Activated CD4-positive, CD25-positive, alpha-beta regulatory T cell treated with anti-CD3 and anti-CD28 coated beads, Interleukin-2, amount 50 U/mL, for 16 hours (primary cell): Measurements from ENCODE around the gene DTNA.
"Not testable (repeated sequence)": the region's sequence is repeated elsewhere in the genome, so short reads cannot be mapped to it uniquely, and the experiment has no call there.

Experiments used
- DNase-seq: peaks from one replicate; pipeline ENCODE4 v3.0.0-alpha.2; 2020; ENCODE audit warnings: low read depth, low spot score

DTNA gene

DNA sequence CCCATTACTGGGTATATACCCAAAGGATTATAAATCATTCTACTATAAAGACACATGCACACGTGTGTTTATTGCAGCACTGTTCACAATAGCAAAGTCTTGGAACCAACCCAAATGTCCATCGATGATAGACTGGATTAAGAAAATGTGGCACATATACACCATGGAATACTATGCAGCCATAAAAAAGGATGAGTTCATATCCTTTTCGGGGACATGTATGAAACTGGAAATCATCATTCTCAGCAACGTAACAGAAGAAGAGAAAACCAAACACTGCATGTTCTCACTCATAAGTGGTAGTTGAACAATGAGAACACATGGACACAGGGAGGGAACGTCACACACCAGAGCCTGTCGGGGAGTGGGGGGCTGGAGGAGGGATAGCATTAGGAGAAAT, 15.6 kb downstream of the DTNA start:
- DNase-seq, result not testable (repeated sequence)

DNA sequence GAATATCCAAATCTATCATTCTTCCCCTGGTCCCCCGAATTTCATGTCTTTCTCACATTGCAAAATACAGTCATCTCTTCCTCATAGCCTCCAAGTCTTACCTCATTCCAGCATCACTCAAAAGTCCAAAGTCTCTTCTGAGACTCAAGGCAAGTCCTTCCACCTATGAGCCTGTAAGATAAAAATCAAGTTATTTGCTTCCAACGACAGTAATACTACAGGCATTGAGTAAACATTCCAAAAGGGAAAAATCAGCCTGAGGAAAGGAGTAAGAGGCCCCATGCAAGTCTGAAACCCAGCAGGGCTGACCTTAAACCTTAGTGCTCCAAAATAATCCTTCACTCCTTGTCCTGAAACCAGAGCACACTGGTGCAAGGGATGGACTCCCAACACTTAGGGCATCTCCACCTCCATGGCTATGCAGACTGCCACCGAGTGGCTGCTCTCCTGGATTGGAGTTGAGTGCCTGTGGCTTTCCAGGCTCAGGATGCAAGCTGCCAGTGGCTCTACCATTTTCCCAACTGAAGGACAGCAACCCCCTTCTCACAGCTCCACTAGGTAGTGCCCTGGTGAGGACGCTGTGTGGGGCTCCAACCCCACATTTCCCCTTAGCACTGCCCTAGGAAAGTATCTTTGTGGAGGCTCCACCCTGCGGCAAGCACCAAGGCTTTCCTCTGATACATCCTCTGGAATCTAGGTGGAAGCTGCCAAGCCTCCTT, 16.3 kb downstream of the DTNA start:
- no peak for DNase-seq

DNA sequence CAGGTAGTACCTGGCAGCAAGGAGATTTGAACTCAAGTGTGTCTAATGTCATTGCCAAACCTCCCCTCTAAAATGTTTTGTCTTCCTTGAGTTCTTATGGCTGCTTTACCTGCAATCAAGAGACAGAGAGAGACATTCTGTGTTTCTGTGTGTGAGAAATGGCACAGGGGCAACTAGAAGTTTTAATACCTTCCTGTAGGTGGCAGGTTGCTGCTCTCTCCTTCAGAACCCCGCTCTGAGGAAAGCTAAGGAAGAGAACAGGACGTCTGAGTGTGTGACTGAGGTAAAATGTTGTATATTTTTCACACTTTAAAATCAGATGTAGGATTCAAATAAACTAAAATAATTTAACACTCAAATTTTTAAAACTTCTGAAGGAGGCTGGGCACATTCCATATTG, 19.2 kb downstream of the DTNA start:
- DNase-seq, result no peak

DNA sequence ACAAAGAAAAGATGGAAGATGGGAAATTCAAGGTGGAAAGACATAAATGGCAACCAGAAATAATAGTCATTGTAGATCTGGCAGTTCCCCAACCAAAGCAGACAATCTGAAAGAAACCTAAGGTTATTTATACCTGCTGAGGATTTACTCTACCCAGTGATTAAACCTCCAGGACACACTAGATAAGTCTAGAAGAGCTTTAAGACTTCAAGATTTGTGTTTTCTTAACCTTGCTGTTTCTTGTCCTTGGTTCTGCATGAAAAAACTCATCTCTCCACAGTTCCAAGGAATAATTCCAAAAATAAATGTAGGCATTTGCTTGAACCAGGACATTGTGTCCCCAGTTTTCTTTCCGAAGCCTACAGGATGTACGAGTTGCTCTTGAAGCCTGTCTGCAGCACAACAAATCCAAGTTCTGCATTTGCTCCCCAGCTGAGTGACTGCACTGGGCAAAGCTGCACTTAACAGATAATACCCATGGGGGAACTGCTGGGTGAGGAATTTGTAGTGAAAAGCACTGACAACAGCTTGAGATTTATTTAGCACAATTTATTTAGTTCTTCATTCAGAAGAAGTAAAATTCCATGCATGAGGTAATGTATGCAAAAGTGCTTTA, 19.8 kb downstream of the DTNA start:
- no peak for DNase-seq

DNA sequence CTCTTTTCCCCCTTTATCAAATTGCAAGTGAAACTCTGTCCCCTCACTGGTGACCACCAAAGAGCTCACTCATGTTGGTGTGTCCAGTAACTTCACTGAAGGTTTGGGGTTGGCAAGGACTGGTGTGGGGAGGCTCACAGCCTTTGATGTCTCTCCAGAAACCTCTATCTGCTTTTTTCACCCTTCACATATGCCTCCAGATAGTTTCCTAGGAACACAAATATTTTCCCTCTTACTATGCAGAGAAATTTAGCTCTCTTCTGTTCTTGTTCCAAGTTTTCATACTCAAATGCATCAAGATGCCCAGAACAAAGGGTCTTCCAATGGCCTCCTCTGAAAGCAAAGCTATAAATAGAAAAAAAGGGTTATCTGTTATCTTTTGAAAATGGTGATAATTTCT, 20.7 kb downstream of the DTNA start:
- DNase-seq, result no peak

DNA sequence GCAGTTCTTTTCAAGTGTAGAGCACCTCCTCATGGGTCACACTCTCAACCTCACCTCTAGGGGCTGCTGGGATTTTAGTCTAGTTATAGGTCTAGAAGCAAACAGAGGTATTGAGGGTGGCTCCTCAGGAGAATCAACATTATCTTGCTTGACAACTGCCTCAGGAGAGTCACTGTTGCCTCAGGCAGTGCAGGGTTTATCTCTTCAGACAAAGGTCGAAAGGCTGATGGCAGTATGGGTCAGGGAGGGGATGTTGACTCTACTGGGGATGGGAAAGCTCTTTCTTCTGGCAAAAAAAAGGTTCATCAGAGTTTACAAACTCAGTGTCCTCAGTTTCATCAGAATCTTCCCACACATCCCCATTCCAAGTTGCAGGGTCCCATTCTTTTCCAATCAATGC, 24.0 kb downstream of the DTNA start:
- DNase-seq, result no peak

DNA sequence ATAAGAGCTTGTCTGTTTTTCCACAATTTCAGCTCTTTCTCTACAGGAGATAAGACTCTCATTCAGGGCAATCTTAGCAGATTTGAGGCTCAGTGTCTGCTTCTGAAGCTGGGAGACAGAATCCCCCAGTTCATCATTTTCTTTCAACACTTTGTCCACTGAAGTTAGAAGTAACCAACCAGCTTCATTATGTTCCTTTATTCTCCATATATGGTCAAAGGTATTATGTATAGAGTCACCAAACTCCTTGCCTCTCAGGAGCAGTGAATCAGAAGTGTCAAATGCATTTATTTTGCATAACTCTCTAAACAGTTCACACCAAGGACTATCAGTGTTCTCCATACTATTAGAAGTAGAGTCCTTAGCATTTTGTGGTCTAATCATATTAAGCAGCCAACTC, 24.4 kb downstream of the DTNA start:
- not testable (repeated sequence) for DNase-seq

DNA sequence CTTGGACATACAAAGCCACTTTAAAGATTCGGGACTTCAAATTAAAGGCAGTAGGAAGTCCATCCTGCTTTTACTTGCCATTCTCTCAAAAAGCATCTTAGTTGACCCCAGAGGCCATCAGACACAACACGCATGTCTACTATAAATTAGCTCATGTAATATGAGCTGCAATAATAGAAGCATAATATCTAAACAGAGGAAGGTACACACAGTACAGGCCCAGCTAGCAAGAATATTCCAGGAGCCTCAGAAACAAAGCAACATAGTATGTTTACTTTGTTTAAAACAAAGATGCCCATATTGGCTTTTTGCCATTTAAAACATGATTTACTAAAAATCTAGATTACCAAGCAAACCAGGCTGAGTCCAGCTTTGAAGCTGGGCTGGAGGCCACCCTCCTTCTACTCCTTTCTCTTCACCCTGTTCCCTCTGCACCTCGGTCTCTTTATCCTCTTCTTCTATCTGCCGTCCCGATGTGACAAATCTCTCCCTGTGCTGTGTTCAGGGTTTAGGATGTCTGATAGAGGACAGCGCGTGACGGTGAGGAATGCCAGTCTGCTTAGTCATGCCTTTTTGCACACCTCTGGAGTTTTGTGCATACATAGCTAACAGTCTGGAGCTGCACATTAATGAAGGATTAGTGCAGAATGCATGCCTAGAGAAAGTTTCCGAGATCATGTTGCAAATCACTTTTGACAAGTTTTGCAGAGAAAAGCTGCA, 28.2 kb downstream of the DTNA start:
- DNase-seq, result no peak

DNA sequence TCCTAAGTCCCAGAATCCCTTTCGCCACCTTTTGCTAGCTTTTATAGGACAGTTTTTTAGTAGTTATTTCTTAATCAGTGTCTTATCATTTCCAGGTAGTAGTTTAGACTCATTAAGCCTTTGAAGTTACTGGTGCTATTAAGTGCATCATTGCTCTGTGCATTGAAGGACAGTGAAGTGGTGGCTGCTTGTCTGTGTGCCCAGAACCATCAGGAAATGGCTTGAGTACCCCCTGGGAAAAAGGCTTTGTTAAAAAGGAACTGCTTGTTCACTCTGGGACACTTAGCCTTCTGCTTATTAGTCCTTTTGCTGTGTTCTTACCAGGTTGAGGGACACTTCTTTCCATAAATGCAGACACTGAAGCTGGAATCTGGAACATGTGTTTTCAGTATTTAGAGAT, 30.0 kb downstream of the DTNA start:
- DNase-seq, result no peak

DNA sequence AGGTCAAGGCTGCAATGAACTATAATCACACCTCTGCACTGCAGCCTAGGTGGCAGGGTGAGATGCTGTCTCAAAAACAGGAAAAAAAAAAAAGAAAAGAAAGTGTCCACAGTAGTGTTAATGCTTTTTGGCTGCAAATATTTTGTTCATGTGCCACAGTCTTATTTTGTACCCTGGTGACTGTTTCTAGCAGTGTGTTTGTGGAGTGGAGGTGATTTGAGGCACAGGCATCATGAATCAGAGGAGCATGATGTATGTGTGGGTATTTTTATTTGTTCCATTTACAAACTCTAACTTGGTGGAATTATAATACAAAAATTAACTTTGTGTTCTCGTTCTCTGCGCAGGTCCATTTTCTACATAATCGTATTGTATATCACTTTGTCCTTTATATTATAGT, 30.6 kb downstream of the DTNA start:
- DNase-seq, result no peak

DNA sequence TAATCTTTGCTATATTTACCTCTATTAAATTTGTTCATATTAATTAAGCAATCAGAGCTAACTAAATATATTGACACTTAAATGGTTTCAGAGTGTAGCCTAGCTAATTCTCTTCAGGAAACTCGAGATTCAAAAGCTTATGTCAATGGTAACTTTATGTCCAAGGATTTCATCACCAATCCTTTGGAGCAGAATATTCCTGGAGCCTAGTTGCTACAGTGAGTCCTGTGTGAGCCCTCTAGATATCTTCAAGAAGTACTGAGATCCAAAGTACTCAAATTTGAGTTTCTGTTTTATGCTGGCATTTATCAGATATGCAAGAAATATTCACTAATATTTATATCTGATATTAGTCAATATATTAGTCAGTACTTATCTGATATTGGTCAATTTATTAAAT, 31.3 kb downstream of the DTNA start:
- DNase-seq, result no peak

DNA sequence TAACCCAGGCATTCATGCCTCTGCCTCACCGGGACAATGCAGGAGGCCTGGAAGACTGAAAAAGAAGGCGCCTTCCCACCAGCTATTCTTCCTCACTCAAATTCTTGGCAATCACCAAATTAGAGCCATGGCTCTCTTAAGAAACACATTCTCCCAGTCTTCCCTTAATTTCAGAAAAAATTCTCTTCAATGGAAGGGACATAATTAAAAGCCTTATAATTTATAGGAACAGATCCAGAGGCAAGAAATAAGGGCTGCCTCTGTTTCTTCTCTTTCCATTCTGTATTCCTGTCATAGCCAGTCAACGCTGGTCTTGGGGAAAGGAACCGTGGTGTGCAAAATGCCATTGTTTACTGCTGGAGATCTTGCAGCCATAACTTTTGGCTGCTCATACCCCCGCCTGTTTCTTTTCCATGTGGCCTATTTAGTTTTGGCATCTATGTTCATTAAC, 32.8 kb downstream of the DTNA start:
- no peak for DNase-seq

DNA sequence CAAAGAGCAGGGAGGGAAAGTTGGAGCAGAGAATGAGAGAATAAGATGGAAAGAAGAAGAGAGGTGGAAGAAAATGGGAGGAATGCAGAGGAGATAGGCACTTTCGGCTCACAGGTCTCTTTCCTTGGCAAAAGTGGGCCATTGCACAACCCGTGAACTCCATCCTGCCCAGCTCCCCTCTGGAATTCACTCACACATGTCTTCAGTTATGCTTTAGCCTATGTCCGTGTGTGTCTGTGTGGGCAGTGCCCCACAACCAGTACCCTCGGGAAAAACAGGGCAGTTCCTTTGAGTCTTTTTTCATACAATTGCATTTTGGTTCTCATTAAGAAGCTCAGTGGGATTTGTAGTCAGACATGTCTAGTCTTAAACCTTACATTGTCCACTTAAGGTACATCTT, 34.5 kb downstream of the DTNA start:
- no peak for DNase-seq

DNA sequence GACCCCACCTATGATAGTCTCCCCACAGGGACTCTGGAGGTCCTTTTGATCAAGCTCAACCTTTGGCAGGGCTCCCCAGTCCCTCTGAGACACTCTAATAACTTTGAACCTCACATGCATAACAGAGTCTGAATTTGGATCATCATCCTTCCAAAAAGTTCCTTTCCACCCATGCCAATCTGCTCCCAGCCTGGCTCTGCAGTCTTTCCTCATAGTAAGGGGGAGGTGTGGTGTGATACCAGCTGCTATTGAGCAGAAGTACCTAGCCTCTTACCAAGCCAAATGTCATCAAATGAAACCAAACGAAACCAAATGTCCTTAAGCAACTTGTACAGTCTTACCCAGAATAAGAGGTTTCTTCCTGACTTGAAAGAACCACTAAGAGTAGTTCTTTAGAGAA, 36.5 kb downstream of the DTNA start:
- DNase-seq, result no peak

DNA sequence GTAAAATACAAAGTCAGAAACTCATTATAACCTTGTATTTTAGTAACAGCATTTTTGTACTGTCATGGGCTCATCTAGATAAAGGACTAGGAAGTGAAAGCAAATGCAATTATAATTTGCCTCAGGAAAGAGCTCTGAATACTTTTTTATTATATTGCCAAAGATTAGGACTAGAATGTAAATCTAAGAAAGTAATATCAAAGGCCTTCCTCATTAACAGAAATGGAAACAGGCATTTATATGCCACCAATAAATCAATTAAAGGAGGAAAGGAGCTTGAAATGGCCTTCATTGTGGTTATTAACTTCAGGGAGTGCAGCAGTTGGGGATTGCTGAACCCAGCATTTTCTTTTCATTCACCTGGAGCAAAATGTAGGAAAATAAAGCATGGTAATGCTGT, 39.6 kb downstream of the DTNA start:
- no peak for DNase-seq

DNA sequence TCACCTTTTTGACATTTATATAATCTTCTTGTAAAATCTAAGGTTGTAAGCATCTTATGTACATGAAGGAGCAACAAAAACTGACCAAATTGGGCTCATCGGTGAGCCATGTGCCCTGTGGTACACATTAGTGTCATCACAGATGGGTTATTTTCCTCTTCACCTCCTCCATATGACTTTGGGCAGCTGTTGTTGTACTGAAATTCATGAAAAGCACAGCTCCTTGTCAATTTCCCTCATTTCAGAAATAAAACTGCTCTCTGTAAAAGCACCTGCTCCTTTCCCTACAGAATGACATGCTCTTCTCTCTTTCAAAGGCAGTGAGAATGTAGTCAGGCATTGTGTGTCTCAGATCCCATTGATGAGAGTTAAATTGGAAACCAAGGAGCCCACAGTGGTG, 42.0 kb downstream of the DTNA start:
- no peak for DNase-seq

DNA sequence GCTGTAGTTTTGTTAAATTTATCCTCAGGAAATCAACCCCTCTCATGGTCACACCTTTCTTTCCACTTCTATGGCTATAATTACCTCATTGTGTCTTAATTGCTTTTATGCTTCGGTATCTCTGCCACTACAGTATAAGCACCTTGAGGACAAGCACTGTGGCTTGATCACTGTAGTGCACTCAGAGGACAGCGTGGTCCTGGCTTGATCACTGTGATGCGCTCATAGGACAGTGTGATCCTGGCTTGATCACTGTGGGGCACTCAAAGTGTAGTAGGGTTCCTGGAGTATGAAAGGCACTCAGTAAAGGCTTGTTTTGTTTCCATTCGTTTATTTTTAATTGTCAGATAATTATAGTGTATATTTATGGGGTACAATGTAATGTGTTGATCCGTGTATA, 44.2 kb downstream of the DTNA start:
- no peak for DNase-seq

DNA sequence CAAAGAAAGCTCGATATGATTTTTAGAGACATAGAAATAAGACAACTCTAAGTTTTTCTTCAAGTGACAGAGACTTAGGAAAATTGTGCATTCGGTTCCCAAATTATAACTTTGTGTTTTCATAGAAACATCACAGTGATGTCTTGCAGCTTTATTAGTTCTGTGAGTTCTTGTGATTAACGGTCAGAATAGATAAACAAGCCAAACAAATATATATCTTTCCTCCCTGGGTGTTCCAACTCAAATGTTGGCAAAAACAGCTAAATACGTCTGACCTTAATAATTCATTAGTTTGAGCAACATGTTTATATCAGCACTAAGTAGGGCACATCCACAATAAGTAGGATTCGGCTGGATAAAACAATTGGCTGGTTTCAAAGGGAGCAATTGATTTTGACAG, 47.6 kb downstream of the DTNA start:
- no peak for DNase-seq

DNA sequence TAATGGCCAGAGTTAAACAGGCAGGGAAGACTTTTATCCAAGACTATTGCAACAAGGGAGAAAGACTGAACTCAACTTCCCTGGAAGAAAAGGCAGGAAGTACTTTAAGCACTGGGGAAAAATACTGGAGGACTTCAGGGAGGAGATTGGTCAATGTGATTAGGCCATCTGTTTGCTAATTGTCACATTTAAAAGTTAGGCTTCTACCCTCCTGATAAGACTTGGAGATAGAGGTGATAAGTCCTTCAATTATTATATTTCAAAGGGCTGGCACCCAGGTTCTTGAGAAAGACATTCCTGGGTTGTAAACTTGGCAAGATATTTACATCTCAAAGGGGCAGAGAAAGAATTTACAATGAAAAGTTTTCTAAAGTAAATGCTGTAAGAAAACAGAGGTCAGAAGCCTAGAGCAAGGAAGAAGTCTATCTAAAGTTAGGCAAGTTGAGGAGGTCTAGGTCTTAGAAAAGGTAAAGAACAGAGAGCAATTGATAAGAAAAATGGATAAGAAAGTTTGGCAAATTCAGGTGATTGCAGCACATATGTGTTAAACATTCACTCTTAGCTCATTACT, 48.4 kb downstream of the DTNA start:
- no peak for DNase-seq

DNA sequence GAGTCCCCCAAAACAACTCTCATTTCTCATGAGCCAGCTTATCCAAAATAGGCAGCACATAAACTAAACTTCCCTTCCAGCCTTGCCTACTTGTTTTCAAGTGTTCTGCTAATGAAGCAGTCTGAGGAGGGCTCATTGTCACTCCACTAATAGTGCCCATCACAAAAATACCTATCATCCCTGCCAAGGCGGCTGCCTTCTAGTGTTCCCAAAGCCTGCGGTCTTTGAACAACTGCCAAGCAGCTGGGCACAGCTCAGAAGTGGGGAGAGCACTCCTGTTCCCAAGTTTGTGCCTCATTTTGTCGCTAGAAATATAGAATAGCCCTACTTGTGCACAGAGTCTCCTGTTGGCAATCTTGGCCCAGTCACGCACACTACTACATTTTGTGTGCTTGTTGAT, 50.3 kb downstream of the DTNA start:
- DNase-seq, result no peak

DNA sequence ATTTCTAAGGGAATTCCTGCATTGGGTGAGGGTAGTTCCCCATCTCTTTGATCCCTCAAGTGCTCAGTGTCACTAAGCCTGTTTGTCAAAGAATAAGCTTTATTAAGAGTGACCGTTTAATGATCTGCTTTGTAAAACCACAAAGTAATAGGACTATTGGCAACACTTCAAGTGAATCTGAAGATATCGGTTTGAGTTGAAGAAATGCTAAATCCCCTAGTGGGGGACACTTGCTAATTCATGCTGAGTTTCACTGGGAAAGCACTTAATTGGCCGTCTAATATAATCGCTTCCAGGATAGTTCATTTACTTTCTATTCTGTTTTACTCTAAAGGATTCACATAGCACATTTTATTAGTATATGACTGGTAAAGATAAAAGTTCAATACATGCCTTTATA, 54.4 kb downstream of the DTNA start:
- no peak for DNase-seq

DNA sequence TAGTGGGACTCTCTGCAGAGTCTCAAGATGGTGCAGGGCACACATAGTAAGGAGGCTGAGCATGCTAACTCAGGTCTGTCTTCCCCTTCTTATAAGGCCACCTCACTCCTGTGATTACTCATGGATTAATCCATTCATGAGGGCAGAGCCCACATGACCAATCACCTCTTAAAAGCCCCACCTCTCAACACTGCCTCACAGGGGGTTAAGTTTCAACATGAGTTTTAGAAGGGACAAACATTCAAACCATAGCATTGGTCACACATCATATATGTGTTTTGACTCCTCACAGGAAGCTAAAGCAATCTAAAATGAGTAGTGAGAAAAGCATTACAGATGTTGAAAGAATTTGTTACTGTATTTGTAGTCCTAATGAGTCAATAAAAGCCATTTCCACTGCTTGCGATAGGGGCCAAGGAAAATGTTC, 57.5 kb downstream of the DTNA start:
- no peak for DNase-seq

DNA sequence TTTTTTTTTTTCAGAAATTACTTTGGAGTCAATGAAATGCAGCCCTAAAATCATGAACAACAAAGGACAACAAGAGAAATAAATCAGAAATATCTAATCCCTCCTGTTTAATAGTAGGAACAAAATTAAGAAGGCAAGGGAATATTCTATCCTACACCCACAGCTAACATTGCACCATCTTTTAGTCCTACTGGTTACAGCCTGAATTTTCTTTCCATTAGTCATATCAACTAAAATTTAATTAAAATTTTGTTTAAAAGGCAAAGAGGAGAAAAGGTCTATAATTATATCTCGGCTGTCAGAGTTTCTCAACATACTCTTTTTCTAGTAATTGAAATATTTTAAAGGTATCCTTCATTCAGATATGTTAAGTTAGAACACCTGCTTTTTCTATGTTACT, 61.9 kb downstream of the DTNA start:
- no peak for DNase-seq
